Liver (tissue), 9 donors: ENCODE results near the gene RANBP1. TPM values are rescaled to one million over a fixed set of nuclear protein-coding genes. Genes with fewer than 3 reads are reported as not detected.
"Not testable (repeated sequence)": the region's sequence is repeated elsewhere in the genome, so short reads cannot be mapped to it uniquely, and the experiment has no call there.

ENCODE experiments used
- DNase-seq: peaks from one replicate; pipeline ENCODE4 v3.0.0-alpha.2; 2017; ENCODE audit warnings: low spot score
- H3K27ac ChIP-seq, 2 donors: one replicate each; pipeline ENCODE4 v1.7.0; 2013; ENCODE audit warnings: inconsistent platforms in 2 of 2, low read length in 2 of 2, control low read depth in 1 of 2, low read depth in 1 of 2, mild to moderate bottlenecking in 1 of 2
- H3K27me3 ChIP-seq, 4 donors: one replicate each; pipeline versions ENCODE4 v1.6.1 to v1.7.0; 2013; ENCODE audit warnings: low read length in 3 of 4, inconsistent platforms in 1 of 4, mild to moderate bottlenecking in 1 of 4, moderate library complexity in 1 of 4; ENCODE audit not compliant: control insufficient read depth in 4 of 4, insufficient read depth in 4 of 4
- H3K36me3 ChIP-seq, 4 donors: one replicate each; pipeline versions ENCODE4 v1.6.1 to v1.7.0; 2013; ENCODE audit warnings: low read length in 3 of 4, mild to moderate bottlenecking in 3 of 4, low read depth in 1 of 4, moderate library complexity in 1 of 4; ENCODE audit not compliant: control insufficient read depth in 4 of 4, insufficient read depth in 3 of 4
- H3K4me1 ChIP-seq, 4 donors: one replicate each; pipeline versions ENCODE4 v1.6.1 to v1.7.0; 2013; ENCODE audit warnings: low read length in 3 of 4, mild to moderate bottlenecking in 3 of 4, moderate library complexity in 1 of 4; ENCODE audit not compliant: control insufficient read depth in 4 of 4, insufficient read depth in 4 of 4
- H3K4me3 ChIP-seq, 3 donors: one replicate each; pipeline versions ENCODE4 v1.6.1 to v1.7.0; 2013; ENCODE audit warnings: low read length in 3 of 3, control low read depth in 1 of 3, low read depth in 1 of 3, mild to moderate bottlenecking in 1 of 3
- H3K9ac ChIP-seq, 2 donors: one replicate each; pipeline ENCODE4 v1.7.0; 2013; ENCODE audit warnings: low read length in 2 of 2, mild to moderate bottlenecking in 2 of 2, moderate library complexity in 2 of 2, control low read depth in 1 of 2, low read depth in 1 of 2
- H3K9me3 ChIP-seq, 4 donors: one replicate each; pipeline versions ENCODE4 v1.6.1 to v1.7.0; 2013; ENCODE audit warnings: low read length in 3 of 4; ENCODE audit not compliant: control insufficient read depth in 4 of 4
- ATF3 ChIP-seq: IDR thresholded peaks from 2 replicates; pipeline ENCODE4 v1.6.1; 2016; ENCODE audit warnings: antibody characterized with exemption
- EGR1 ChIP-seq, 2 donors: IDR thresholded peaks; 2 replicates each; pipeline ENCODE4 v1.6.1; 2016 to 2018; ENCODE audit warnings: antibody characterized with exemption in 2 of 2, low read depth in 2 of 2
- FOXA1 ChIP-seq: IDR thresholded peaks from 2 replicates; pipeline ENCODE4 v1.6.1; 2016; ENCODE audit warnings: antibody characterized with exemption
- FOXA2 ChIP-seq: IDR thresholded peaks from 2 replicates; pipeline ENCODE4 v1.6.1; 2016; ENCODE audit warnings: antibody characterized with exemption
- GABPA ChIP-seq, 2 donors: IDR thresholded peaks in 1 of 2; conservative IDR thresholded peaks in 1 of 2; 2 replicates each; pipeline ENCODE4 v1.6.1; 2016; ENCODE audit warnings: antibody characterized with exemption in 2 of 2, mild to moderate bottlenecking in 1 of 2, moderate library complexity in 1 of 2
- HNF4A ChIP-seq, 2 donors: conservative IDR thresholded peaks; 2 replicates each; pipeline ENCODE4 v1.6.1; 2016; ENCODE audit warnings: antibody characterized with exemption in 2 of 2, mild to moderate bottlenecking in 2 of 2
- HNF4G ChIP-seq: IDR thresholded peaks from 2 replicates; pipeline ENCODE4 v1.6.1; 2016; ENCODE audit warnings: antibody characterized with exemption
- JUND ChIP-seq, 2 donors: IDR thresholded peaks; 2 replicates each; pipeline ENCODE4 v1.6.1; 2016; ENCODE audit warnings: antibody characterized with exemption in 2 of 2
- MAX ChIP-seq: IDR thresholded peaks from 2 replicates; pipeline ENCODE4 v1.6.1; 2016; ENCODE audit warnings: antibody characterized with exemption
- NR2F2 ChIP-seq: IDR thresholded peaks from 2 replicates; pipeline ENCODE4 v1.6.1; 2016; ENCODE audit warnings: antibody characterized with exemption
- RAD21 ChIP-seq, 2 donors: IDR thresholded peaks; 2 replicates each; pipeline ENCODE4 v1.6.1; 2016; ENCODE audit warnings: antibody characterized with exemption in 2 of 2, mild to moderate bottlenecking in 2 of 2
- REST ChIP-seq: IDR thresholded peaks from 2 replicates; pipeline ENCODE4 v1.6.1; 2016; ENCODE audit warnings: antibody characterized with exemption, mild to moderate bottlenecking
- RXRA ChIP-seq, 2 donors: IDR thresholded peaks; 2 replicates each; pipeline ENCODE4 v1.6.1; 2017 to 2018; ENCODE audit warnings: antibody characterized with exemption in 2 of 2, mild to moderate bottlenecking in 1 of 2
- SP1 ChIP-seq: IDR thresholded peaks from 2 replicates; pipeline ENCODE4 v1.6.1; 2018; ENCODE audit warnings: antibody characterized with exemption, mild to moderate bottlenecking
- TAF1 ChIP-seq: conservative IDR thresholded peaks from 2 replicates; pipeline ENCODE4 v1.6.1; 2016; ENCODE audit warnings: antibody characterized with exemption, mild to moderate bottlenecking
- YY1 ChIP-seq: IDR thresholded peaks from 2 replicates; pipeline ENCODE4 v1.6.1; 2016; ENCODE audit warnings: antibody characterized with exemption, mild to moderate bottlenecking
- WGBS: extraction: QIAGEN DNeasy Blood & Tissue Kit; methylation state at CpG from one replicate; pipeline ENCODE4 v1.1.7; 2013; 5-methylcytosine and 5-hydroxymethylcytosine counted together
- polyA plus RNA-seq, 2 donors: library from polyadenylated mRNA; stranded (reverse) in 1 of 2; unstranded in 1 of 2; fragments of 200-250 nt in 1 of 2; fragments of >200 nt in 1 of 2; fragmentation: Nextera tagmentation in 1 of 2; extraction: Ambion mirVana in 1 of 2; gene quantifications; one replicate each; pipeline versions ENCODE4 v1.2.1 to v1.2.3, GENCODE V29; 2013 to 2015
- total RNA-seq, 2 donors: library from RNA; depleted of rRNA; stranded (reverse); fragments of >200 nt; gene quantifications; one replicate each; pipeline ENCODE4 v1.2.3, GENCODE V29; 2014
- TF ChIP-seq, protein P1 (sequence below): IDR thresholded peaks from 2 replicates; pipeline ENCODE4 v1.6.1; 2016; ENCODE audit warnings: antibody characterized with exemption
- TF ChIP-seq, protein P2 (sequence below): fragments of 150-350 bp; IDR thresholded peaks from 2 replicates; pipeline ENCODE4 v1.5.1; 2017; ENCODE audit warnings: improper control_type of control experiment, low read depth, low read length; ENCODE audit not compliant: missing input control
- donor health status: healthy.
- donor health status: healthy.
- donor health status: healthy.
- donor health status: healthy.
- donor health status: healthy.

The RANBP1 gene
- total and polyA plus RNA-seq, 4 donors, result 62.3 to 102 (median 87.8) TPM

GRCh38 chr22:20159531-20159930 is 43.6 kb downstream of the RANBP1 start:
- not testable (repeated sequence) for DNase-seq, H3K27me3 ChIP-seq
- 86% methylated on average over 13 of the region's 14 CpGs for WGBS

DNA sequence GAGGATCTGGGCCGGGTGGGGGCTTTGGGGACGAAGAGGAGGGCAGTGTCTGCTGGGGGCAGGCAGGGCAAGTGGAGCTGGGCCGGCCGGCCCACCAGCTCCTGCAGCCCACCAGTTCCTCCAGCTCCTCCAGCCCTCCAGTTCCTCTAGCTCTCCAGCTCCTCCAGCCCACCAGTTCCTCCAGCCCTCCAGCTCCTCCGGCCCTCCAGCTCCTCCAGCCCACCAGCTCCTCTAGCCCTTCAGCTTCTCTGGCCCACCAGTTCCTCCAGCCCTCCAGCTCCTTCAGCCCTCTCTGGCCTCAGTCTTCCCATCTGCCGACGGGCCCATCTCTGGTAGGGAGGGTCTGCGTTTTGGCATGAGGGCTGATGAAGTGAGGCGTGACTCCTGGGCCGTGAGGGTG is 44.1 kb downstream of the RANBP1 start:
- no peak for TF ChIP-seq FOXA1
- TF ChIP-seq JUND (IDR thresholded peaks at IDR 0.05), result no peak
- no peak for TF ChIP-seq MAX
- no peak for TF ChIP-seq RAD21 (IDR thresholded peaks at IDR 0.05)
- TF ChIP-seq SP1, result no peak
- no peak for TF ChIP-seq GABPA (IDR thresholded peaks at IDR 0.05 in 1 of 2, conservative IDR thresholded peaks at IDR 0.05 in 1 of 2)
- no peak for TF ChIP-seq REST
- TF ChIP-seq, protein P1, sequence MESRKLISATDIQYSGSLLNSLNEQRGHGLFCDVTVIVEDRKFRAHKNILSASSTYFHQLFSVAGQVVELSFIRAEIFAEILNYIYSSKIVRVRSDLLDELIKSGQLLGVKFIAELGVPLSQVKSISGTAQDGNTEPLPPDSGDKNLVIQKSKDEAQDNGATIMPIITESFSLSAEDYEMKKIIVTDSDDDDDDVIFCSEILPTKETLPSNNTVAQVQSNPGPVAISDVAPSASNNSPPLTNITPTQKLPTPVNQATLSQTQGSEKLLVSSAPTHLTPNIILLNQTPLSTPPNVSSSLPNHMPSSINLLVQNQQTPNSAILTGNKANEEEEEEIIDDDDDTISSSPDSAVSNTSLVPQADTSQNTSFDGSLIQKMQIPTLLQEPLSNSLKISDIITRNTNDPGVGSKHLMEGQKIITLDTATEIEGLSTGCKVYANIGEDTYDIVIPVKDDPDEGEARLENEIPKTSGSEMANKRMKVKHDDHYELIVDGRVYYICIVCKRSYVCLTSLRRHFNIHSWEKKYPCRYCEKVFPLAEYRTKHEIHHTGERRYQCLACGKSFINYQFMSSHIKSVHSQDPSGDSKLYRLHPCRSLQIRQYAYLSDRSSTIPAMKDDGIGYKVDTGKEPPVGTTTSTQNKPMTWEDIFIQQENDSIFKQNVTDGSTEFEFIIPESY, result no peak
- no peak for TF ChIP-seq FOXA2
- TF ChIP-seq HNF4A (conservative IDR thresholded peaks at IDR 0.05), result no peak
- no peak for TF ChIP-seq TAF1
- TF ChIP-seq ATF3, result no peak
- TF ChIP-seq EGR1 (IDR thresholded peaks at IDR 0.05; ENCODE audit: low read depth in 2 of 2), result no peak
- TF ChIP-seq NR2F2, result no peak
- no peak for TF ChIP-seq YY1
- TF ChIP-seq HNF4G, result no peak
- TF ChIP-seq, protein P2, sequence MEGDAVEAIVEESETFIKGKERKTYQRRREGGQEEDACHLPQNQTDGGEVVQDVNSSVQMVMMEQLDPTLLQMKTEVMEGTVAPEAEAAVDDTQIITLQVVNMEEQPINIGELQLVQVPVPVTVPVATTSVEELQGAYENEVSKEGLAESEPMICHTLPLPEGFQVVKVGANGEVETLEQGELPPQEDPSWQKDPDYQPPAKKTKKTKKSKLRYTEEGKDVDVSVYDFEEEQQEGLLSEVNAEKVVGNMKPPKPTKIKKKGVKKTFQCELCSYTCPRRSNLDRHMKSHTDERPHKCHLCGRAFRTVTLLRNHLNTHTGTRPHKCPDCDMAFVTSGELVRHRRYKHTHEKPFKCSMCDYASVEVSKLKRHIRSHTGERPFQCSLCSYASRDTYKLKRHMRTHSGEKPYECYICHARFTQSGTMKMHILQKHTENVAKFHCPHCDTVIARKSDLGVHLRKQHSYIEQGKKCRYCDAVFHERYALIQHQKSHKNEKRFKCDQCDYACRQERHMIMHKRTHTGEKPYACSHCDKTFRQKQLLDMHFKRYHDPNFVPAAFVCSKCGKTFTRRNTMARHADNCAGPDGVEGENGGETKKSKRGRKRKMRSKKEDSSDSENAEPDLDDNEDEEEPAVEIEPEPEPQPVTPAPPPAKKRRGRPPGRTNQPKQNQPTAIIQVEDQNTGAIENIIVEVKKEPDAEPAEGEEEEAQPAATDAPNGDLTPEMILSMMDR, result no peak
- no peak for TF ChIP-seq RXRA (IDR thresholded peaks at IDR 0.05)
- no peak overlapping the region for H3K4me3 ChIP-seq
- H3K9me3 ChIP-seq, result no peaks in the 10 kb centered on the region
- 86% methylated on average over 10 of the region's 10 CpGs for WGBS
- no peak overlapping the region for H3K27ac ChIP-seq
- no peak overlapping the region for H3K9ac ChIP-seq
- H3K36me3 ChIP-seq, result no peaks in the 10 kb centered on the region
- H3K4me1 ChIP-seq, result no peaks in the 10 kb centered on the region
- H3K27me3 ChIP-seq, result no peaks in the 10 kb centered on the region
- DNase-seq, result no peak

More at GRCh38 chr22:20159531-20159930, 43.6 kb downstream of the RANBP1 start:
- H3K9me3 ChIP-seq, H3K27ac ChIP-seq, H3K36me3 ChIP-seq, H3K4me1 ChIP-seq, H3K9ac ChIP-seq, H3K4me3 ChIP-seq: not testable (repeated sequence)
